Measurements from ENCODE around the gene EDRF1.

The EDRF1 gene

DNA sequence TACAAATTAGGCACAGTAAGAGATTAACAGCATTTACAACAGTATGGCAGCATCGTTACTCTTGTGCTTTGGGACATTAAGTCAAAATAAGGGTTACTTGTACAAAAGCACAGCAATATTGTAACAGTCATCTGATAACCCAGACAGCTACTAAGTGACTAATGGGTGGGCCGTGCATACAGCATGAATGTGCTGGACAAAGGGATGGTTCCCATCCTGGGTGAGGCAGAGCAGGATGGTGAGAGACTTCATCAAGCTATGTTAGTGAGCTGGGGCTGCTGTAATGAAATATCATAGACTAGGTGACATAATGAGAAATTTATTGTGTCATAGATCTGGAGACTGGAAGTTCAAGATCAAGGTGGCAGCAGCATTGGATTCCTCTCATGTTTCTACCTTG is 25.4 kb downstream of the EDRF1 start:
- no peaks in the 10 kb centered on the region for H3K36me3 ChIP-seq (ENCODE audit: control insufficient read depth, insufficient read depth, low read length)

DNA sequence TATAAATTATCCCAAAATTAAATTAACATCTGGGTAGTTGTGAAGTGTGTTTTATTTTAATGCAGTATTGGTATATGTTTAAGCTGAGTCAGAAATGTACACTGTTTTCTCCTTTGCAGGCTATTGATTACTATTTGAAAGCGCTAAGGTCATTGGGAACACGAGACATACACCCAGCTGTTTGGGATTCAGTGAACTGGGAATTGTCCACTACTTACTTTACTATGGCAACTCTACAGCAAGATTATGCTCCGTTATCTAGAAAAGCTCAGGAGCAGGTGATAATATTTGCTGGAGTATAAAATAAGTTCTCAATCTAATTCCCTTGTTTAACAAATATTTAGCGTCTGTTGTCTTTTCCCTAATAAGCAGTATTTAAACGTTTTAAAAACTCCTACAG is 27.9 kb downstream of the EDRF1 start:
- Histone ChIP-seq H3K4me1 (peaks cover 7% of the 10 kb centered on the region), H3K4me2 (ENCODE audit: low read length) (no peak overlapping the region), H3K36me3 (ENCODE audit: control insufficient read depth, insufficient read depth, low read length) (no peaks in the 10 kb centered on the region), H3K9ac (no peak overlapping the region), H3K27me3 (ENCODE audit: control insufficient read depth, insufficient read depth, low read length) (no peaks in the 10 kb centered on the region), H3K4me3 (ENCODE audit: low read depth, low read length) (no peak overlapping the region), H3K79me2 (no peaks in the 10 kb centered on the region), H3K9me3 (ENCODE audit: control insufficient read depth, low read length) (no peaks in the 10 kb centered on the region), H2AFZ (no peak overlapping the region), H3K27ac (no peak overlapping the region)
- TF ChIP-seq CTCF (IDR thresholded peaks at IDR 0.05): no peak

More for the DNA sequence above, 25.4 kb downstream of the EDRF1 start:
- Histone ChIP-seq H3K27ac (no peak overlapping the region), H3K4me3 (ENCODE audit: low read depth, low read length) (no peak overlapping the region), H3K9me3 (ENCODE audit: control insufficient read depth, low read length) (no peaks in the 10 kb centered on the region), H3K79me2 (no peaks in the 10 kb centered on the region), H3K4me2 (ENCODE audit: low read length) (no peak overlapping the region), H3K4me1 (no peaks in the 10 kb centered on the region), H3K27me3 (ENCODE audit: control insufficient read depth, insufficient read depth, low read length) (no peaks in the 10 kb centered on the region), H2AFZ (no peak overlapping the region), H3K9ac (no peak overlapping the region)
- TF ChIP-seq CTCF (IDR thresholded peaks at IDR 0.05): no peak

DNA sequence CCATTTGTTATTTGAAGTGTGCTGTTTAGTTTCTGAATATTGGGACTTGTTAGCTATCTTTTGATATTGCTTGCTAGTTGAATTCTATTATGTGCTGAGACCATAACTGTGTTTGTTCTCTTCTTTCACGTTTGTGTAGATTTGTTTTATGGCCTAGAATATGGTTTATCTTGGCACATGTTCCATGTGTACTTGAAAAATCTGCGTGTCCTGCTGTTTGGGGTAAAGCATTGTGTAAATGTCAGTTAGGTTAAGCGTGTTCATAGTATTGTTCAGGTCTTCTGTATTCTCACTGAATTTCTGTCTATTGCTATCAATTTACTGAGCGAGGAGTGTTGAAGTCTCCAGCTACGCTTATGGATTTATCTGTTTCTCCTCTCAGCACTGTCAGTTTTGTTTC is 36.7 kb downstream of the EDRF1 start:
- Histone ChIP-seq H2AFZ (no peak overlapping the region), H3K9ac (no peak overlapping the region), H3K4me3 (ENCODE audit: low read depth, low read length) (no peak overlapping the region), H3K9me3 (ENCODE audit: control insufficient read depth, low read length) (no peaks in the 10 kb centered on the region), H3K4me2 (ENCODE audit: low read length) (no peak overlapping the region), H3K79me2 (no peaks in the 10 kb centered on the region), H3K27me3 (ENCODE audit: control insufficient read depth, insufficient read depth, low read length) (no peaks in the 10 kb centered on the region), H3K36me3 (ENCODE audit: control insufficient read depth, insufficient read depth, low read length) (no peaks in the 10 kb centered on the region), H3K4me1 (peaks cover 3% of the 10 kb centered on the region), H3K27ac (no peak overlapping the region)
- no peak for TF ChIP-seq CTCF (IDR thresholded peaks at IDR 0.05)

DNA sequence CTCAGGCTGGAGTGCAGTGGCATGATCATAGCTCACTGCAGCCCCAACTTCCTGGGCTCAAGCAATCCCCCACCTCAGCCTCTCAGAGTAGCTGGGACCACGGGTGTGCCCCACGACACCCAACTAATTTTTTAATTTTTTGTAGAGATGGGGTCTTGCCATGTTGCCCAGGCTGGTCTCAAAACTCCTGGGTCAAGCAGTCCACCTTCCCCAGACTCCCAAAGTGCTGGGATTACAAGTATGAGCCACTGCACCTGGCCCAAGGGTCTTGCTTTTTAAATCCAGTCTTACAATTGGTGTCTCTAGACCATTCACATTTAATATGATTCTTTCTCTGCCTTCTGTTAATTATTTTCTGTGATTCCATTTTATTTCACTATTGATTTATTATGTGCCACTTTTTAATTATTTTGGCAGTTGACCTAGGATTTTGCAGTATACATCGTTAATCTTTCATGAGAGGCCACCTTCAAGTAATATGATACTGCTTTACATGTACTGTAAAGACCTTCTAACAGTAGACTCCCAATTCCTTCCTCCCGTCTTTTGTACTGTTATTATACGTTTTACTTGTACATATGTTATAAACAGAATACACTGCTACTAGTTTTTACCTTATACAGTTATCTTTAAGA is 37.5 kb downstream of the EDRF1 start:
- no peaks in the 10 kb centered on the region for H3K36me3 ChIP-seq (ENCODE audit: control insufficient read depth, insufficient read depth, low read length)

More for the DNA sequence above, 37.5 kb downstream of the EDRF1 start:
- Histone ChIP-seq H3K27me3 (ENCODE audit: control insufficient read depth, insufficient read depth, low read length) (no peaks in the 10 kb centered on the region), H3K9ac (no peak overlapping the region), H2AFZ (no peak overlapping the region), H3K4me2 (ENCODE audit: low read length) (no peak overlapping the region), H3K4me3 (ENCODE audit: low read depth, low read length) (no peak overlapping the region), H3K27ac (no peak overlapping the region), H3K9me3 (ENCODE audit: control insufficient read depth, low read length) (no peaks in the 10 kb centered on the region), H3K4me1 (no peaks in the 10 kb centered on the region), H3K79me2 (no peaks in the 10 kb centered on the region)
- no peak for TF ChIP-seq CTCF (IDR thresholded peaks at IDR 0.05)
